Activated CD8-positive, alpha-beta memory T cell treated with anti-CD3 and anti-CD28 coated beads, Interleukin-2, amount 50 U/mL, for 1 hour (primary cell): ENCODE results near the gene DYNLL1.
A peak's percentile ranks its signal among the peaks of the same experiment; 100 is the strongest.
"Not testable (repeated sequence)": the region's sequence is repeated elsewhere in the genome, so short reads cannot be mapped to it uniquely, and the experiment has no call there.

Experiments used
- DNase-seq: peaks from one replicate; pipeline ENCODE4 v3.0.0-alpha.2; 2020; ENCODE audit errors: extremely low read depth

Gene DYNLL1

GRCh38 chr12:120495731-120496412 lies at the start of gene DYNLL1:
Gene DYNLL1 (plus strand): TSS chr12:120496113. CDS start chr12:120496422, 309 bp downstream.
- DNase-seq, result peak; percentile 87

- DNase-seq, result not testable (repeated sequence)
These were observed 49.1 kb upstream of the DYNLL1 start for GRCh38 chr12:120446844-120447178.

GRCh38 chr12:120447992-120448391 lies 47.9 kb upstream of the DYNLL1 start:
- no peak for DNase-seq

GRCh38 chr12:120452524-120452923 lies 43.4 kb upstream of the DYNLL1 start:
- DNase-seq, result not testable (repeated sequence)

GRCh38 chr12:120453060-120453750 lies 42.7 kb upstream of the DYNLL1 start:
- no peak for DNase-seq

- DNase-seq, result no peak
These were observed 41.9 kb upstream of the DYNLL1 start for GRCh38 chr12:120453977-120454376.

GRCh38 chr12:120455302-120455701 lies 40.6 kb upstream of the DYNLL1 start:
- DNase-seq, result no peak

- DNase-seq, result no peak
These were observed 38.8 kb upstream of the DYNLL1 start for GRCh38 chr12:120457133-120457532.

- DNase-seq, result no peak
These were observed 35.8 kb upstream of the DYNLL1 start for GRCh38 chr12:120460157-120460556.

- DNase-seq, result no peak
These were observed 33.7 kb upstream of the DYNLL1 start for GRCh38 chr12:120462099-120462640.

- no peak for DNase-seq
These were observed 32.2 kb upstream of the DYNLL1 start for GRCh38 chr12:120463712-120464111.

GRCh38 chr12:120465756-120466155 lies 30.2 kb upstream of the DYNLL1 start:
- no peak for DNase-seq

- no peak for DNase-seq
These were observed 29.2 kb upstream of the DYNLL1 start for GRCh38 chr12:120466560-120467315.

GRCh38 chr12:120467439-120467838 lies 28.5 kb upstream of the DYNLL1 start:
- DNase-seq, result no peak

GRCh38 chr12:120468325-120468820 lies 27.5 kb upstream of the DYNLL1 start:
- no peak for DNase-seq

GRCh38 chr12:120468821-120469449 lies 27.0 kb upstream of the DYNLL1 start:
- DNase-seq, result no peak

- DNase-seq, result peak; percentile 82
These were observed 26.3 kb upstream of the DYNLL1 start, which contains the start of gene SRSF9 for GRCh38 chr12:120469450-120470149. Gene SRSF9 (minus strand): TSS chr12:120469748. CDS start chr12:120469609, 139 bp downstream.

- no peak for DNase-seq
These were observed 25.6 kb upstream of the DYNLL1 start for GRCh38 chr12:120470150-120470784.

- DNase-seq, result no peak
These were observed 23.4 kb upstream of the DYNLL1 start for GRCh38 chr12:120472521-120472920.

- no peak for DNase-seq
These were observed 21.9 kb upstream of the DYNLL1 start for GRCh38 chr12:120473807-120474615.
